ENCODE data around the gene SUSD3. TPM values are rescaled to one million over a fixed set of nuclear protein-coding genes. Genes with fewer than 3 reads are reported as not detected.

The SUSD3 gene
- total and polyA plus RNA-seq, 2 donors (not counting 1 experiment from before 2014, with no cell fraction given), result 0.17 to 4.6 TPM

DNA sequence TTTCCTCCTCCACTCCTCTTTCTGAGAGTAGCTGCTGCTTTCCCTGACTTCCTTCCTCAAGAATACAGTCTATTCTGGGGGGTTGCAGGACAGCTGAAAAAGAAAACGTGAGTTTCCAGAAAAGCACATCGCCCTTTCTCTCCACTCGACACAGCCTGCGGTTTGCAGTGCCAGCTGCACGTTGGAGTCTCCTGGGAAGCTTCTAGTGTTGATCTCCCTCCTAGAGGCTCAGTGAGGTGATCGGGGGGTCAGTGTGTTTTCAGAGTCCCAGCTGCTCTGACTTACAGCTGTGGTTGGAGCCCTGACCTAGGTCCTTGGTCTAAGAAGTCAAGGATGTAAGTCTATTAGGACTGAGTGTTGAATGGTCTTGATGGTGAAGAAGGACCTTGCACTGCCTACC is 25.0 kb upstream of the SUSD3 start:
- no peak for TF ChIP-seq EZH2 (IDR thresholded peaks at IDR 0.05; ENCODE audit: low read length, missing control alignments)
- Histone ChIP-seq H3K9me3 (ENCODE audit: control insufficient read depth, insufficient read depth, low read depth, low read length) (no peaks in the 10 kb centered on the region), H3K79me2 (ENCODE audit: control insufficient read depth, insufficient read depth, low read length) (no peaks in the 10 kb centered on the region), H3K36me3 (ENCODE audit: control insufficient read depth, insufficient read depth, low read length) (no peaks in the 10 kb centered on the region), H2AFZ (ENCODE audit: low read length) (no peak overlapping the region), H3K27ac (ENCODE audit: insufficient read depth, low read length) (no peak overlapping the region), H3K9ac (ENCODE audit: insufficient read depth, low read length) (no peak overlapping the region), H3K4me1 (ENCODE audit: control insufficient read depth, extremely low read depth, insufficient read depth, low read length) (no peaks in the 10 kb centered on the region), H3K4me3 (replicated peaks in 1 of 4; ENCODE audit: control extremely low read depth in 1 of 4, insufficient read depth in 1 of 4, low read depth in 3 of 4, low read length in 4 of 4) (no peak overlapping the region), H3K27me3 (ENCODE audit: control insufficient read depth, insufficient read depth, low read length) (no peaks in the 10 kb centered on the region), H3K4me2 (ENCODE audit: extremely low read depth, insufficient read depth, low read length) (no peak overlapping the region), H4K20me1 (ENCODE audit: control insufficient read depth, extremely low read depth, insufficient read depth, low read length) (no peaks in the 10 kb centered on the region)
- no peak for DNase-seq (ENCODE audit: low read depth in 2 of 2)

DNA sequence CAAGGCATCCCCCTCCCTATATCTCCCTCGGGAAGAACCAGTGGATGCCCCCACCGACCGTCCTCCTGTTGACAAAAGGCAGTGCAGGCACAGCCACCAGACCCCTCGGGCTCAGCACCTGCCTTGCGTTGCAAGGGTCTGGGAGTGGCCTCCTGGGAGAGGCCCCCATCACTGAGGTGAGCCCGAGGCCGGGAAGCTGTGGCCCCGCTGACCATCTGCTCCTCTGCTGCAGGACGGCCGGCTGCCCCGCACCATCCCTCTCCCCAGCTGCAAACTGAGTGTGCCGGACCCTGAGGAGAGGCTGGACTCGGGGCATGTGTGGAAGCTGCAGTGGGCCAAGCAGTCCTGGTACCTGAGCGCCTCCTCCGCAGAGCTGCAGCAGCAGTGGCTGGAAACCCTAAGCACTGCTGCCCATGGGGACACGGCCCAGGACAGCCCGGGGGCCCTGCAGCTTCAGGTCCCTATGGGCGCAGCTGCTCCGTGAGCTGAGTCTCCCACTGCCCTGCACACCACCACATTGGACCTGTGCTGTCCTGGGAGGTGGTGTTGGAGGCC is 23.3 kb upstream of the SUSD3 start:
- Histone ChIP-seq H3K4me2 (ENCODE audit: extremely low read depth, insufficient read depth, low read length) (no peak overlapping the region), H3K27me3 (ENCODE audit: control insufficient read depth, insufficient read depth, low read length) (no peaks in the 10 kb centered on the region), H3K36me3 (ENCODE audit: control insufficient read depth, insufficient read depth, low read length) (no peaks in the 10 kb centered on the region), H4K20me1 (ENCODE audit: control insufficient read depth, extremely low read depth, insufficient read depth, low read length) (no peaks in the 10 kb centered on the region), H3K4me1 (ENCODE audit: control insufficient read depth, extremely low read depth, insufficient read depth, low read length) (no peaks in the 10 kb centered on the region), H3K9me3 (ENCODE audit: control insufficient read depth, insufficient read depth, low read depth, low read length) (no peaks in the 10 kb centered on the region), H3K4me3 (replicated peaks in 1 of 4; ENCODE audit: control extremely low read depth in 1 of 4, insufficient read depth in 1 of 4, low read depth in 3 of 4, low read length in 4 of 4) (no peak overlapping the region), H2AFZ (ENCODE audit: low read length) (no peak overlapping the region), H3K27ac (ENCODE audit: insufficient read depth, low read length) (no peak overlapping the region), H3K9ac (ENCODE audit: insufficient read depth, low read length) (no peak overlapping the region), H3K79me2 (ENCODE audit: control insufficient read depth, insufficient read depth, low read length) (no peaks in the 10 kb centered on the region)
- DNase-seq (ENCODE audit: low read depth in 2 of 2), result no peak
- TF ChIP-seq EZH2 (IDR thresholded peaks at IDR 0.05; ENCODE audit: low read length, missing control alignments), result no peak
- TF ChIP-seq, protein P1, sequence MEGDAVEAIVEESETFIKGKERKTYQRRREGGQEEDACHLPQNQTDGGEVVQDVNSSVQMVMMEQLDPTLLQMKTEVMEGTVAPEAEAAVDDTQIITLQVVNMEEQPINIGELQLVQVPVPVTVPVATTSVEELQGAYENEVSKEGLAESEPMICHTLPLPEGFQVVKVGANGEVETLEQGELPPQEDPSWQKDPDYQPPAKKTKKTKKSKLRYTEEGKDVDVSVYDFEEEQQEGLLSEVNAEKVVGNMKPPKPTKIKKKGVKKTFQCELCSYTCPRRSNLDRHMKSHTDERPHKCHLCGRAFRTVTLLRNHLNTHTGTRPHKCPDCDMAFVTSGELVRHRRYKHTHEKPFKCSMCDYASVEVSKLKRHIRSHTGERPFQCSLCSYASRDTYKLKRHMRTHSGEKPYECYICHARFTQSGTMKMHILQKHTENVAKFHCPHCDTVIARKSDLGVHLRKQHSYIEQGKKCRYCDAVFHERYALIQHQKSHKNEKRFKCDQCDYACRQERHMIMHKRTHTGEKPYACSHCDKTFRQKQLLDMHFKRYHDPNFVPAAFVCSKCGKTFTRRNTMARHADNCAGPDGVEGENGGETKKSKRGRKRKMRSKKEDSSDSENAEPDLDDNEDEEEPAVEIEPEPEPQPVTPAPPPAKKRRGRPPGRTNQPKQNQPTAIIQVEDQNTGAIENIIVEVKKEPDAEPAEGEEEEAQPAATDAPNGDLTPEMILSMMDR (conservative IDR thresholded peaks at IDR 0.05 in 1 of 2, IDR thresholded peaks at IDR 0.05 in 1 of 2; ENCODE audit: low read depth in 1 of 2, low read length in 2 of 2), result no peak

DNA sequence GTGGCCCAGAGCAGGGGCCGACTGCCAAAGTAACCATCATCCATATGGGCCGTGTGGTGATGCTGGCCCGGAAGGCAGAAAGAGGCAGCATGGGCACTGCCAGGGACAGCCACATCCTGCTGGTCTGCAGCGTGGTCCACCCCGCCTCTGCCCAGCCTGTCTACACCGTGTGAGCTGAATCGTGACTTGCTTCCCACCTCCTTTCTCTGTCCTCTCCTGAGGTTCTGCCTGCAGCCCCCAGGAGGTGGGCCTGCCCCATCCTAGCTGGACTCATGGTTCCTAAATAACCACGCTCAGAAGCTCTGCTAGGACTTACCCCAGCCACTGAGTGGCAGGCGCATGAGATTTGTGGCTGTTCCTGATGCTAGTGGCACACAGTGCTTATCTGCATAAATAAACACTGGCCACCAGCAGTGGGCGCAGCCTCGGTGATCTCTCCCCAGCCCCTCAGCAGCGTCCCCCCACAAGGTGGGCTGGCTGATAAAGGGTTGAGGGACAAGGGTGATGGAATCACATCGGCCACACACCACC is 22.6 kb upstream of the SUSD3 start:
- Histone ChIP-seq H3K4me1 (ENCODE audit: control insufficient read depth, extremely low read depth, insufficient read depth, low read length) (no peaks in the 10 kb centered on the region), H3K36me3 (ENCODE audit: control insufficient read depth, insufficient read depth, low read length) (no peaks in the 10 kb centered on the region), H3K9me3 (ENCODE audit: control insufficient read depth, insufficient read depth, low read depth, low read length) (no peaks in the 10 kb centered on the region), H2AFZ (ENCODE audit: low read length) (no peak overlapping the region), H3K4me2 (ENCODE audit: extremely low read depth, insufficient read depth, low read length) (no peak overlapping the region), H3K9ac (ENCODE audit: insufficient read depth, low read length) (no peak overlapping the region), H3K79me2 (ENCODE audit: control insufficient read depth, insufficient read depth, low read length) (no peaks in the 10 kb centered on the region), H4K20me1 (ENCODE audit: control insufficient read depth, extremely low read depth, insufficient read depth, low read length) (no peaks in the 10 kb centered on the region), H3K27me3 (ENCODE audit: control insufficient read depth, insufficient read depth, low read length) (no peaks in the 10 kb centered on the region), H3K27ac (ENCODE audit: insufficient read depth, low read length) (no peak overlapping the region), H3K4me3 (replicated peaks in 1 of 4; ENCODE audit: control extremely low read depth in 1 of 4, insufficient read depth in 1 of 4, low read depth in 3 of 4, low read length in 4 of 4) (no peak overlapping the region)
- DNase-seq (ENCODE audit: low read depth in 2 of 2), result no peak
- TF ChIP-seq EZH2 (IDR thresholded peaks at IDR 0.05; ENCODE audit: low read length, missing control alignments), result no peak
- TF ChIP-seq, protein P1 (conservative IDR thresholded peaks at IDR 0.05 in 1 of 2, IDR thresholded peaks at IDR 0.05 in 1 of 2; ENCODE audit: low read depth in 1 of 2, low read length in 2 of 2), result no peak
